Thyroid gland (tissue), 4 donors: ENCODE data around the gene FAXC. TPM values are rescaled to one million over a fixed set of nuclear protein-coding genes. Genes with fewer than 3 reads are reported as not detected.
A peak's percentile ranks its signal among the peaks of the same experiment; 100 is the strongest.

Experiments
- DNase-seq, 2 donors: peaks; one replicate each; pipeline ENCODE4 v3.0.0-alpha.2; 2019
- H3K27ac ChIP-seq, 3 donors: fragments of 200-600 bp; sonication (generic); 1 replicate in 2 of 3; 2 replicates in 1 of 3; pipeline ENCODE4 v1.5.1; 2016 to 2019; ENCODE audit warnings: mild to moderate bottlenecking in 1 of 3, moderate library complexity in 1 of 3
- H3K27me3 ChIP-seq: fragments of 200-600 bp; sonication (generic); one replicate; pipeline ENCODE4 v1.5.1; 2019
- H3K36me3 ChIP-seq, 2 donors: fragments of 200-600 bp; sonication (generic); one replicate each; pipeline ENCODE4 v1.5.1; 2016 to 2019
- H3K4me1 ChIP-seq, 2 donors: fragments of 200-600 bp; sonication (generic); one replicate each; pipeline ENCODE4 v1.5.1; 2017 to 2019
- H3K4me3 ChIP-seq, 3 donors: fragments of 200-600 bp; sonication (generic); replicated peaks in 1 of 3; 1 replicate in 2 of 3; 2 replicates in 1 of 3; pipeline ENCODE4 v1.5.1; 2016; ENCODE audit warnings: mild to moderate bottlenecking in 1 of 3
- H3K9me3 ChIP-seq: fragments of 200-600 bp; sonication (generic); one replicate; pipeline ENCODE4 v1.5.1; 2017
- CTCF ChIP-seq, 6 experiments: fragments of 200-600 bp in 3 of 6; fragments of 450-650 bp in 3 of 6; sonication (generic) in 3 of 6; IDR thresholded peaks; one replicate each; pipeline ENCODE4 v1.5.1; 2016 to 2019; ENCODE audit warnings: antibody characterized with exemption in 6 of 6, mild to moderate bottlenecking in 2 of 6, inconsistent platforms in 1 of 6, moderate library complexity in 1 of 6
- POLR2A ChIP-seq, 2 donors: fragments of 450-650 bp; IDR thresholded peaks; one replicate each; pipeline ENCODE4 v1.6.1; 2017; ENCODE audit warnings: antibody characterized with exemption in 2 of 2, mild to moderate bottlenecking in 2 of 2, moderate library complexity in 1 of 2
- WGBS, 2 donors: methylation state at CpG; one replicate each; pipeline ENCODE4 v1.1.5; 2017; 5-methylcytosine and 5-hydroxymethylcytosine counted together
- intact Hi-C: fragments of 100-400 bp; cut with DNase I; formaldehyde crosslinking; loops from one replicate; pipeline ENCODE4 v1.15.1; 2023
- total RNA-seq, 4 donors: library from RNA; depleted of rRNA; stranded (reverse); fragments of >200 nt; gene quantifications; one replicate each; pipeline ENCODE4 v1.2.3, GENCODE V29; 2016

FAXC gene
- 1 to 10 TPM in 3 of 4 donors, under 1 TPM in 1; 0.71 to 6.4 (median 3.4) TPM for total RNA-seq

GRCh38 chr6:99349171-99350141 lies at the start of gene FAXC:
Gene FAXC, minus strand, starts transcription at chr6:99349674. Its CDS starts 302 bp downstream, at chr6:99349372.
- 0 to 1% methylated on average over 49 to 50 of the region's 108 CpGs for WGBS, 2 donors
- TF ChIP-seq POLR2A (IDR thresholded peaks at IDR 0.05) = peak in 1 of 2 donors; percentile 22
- peak in 4 of 6 experiments; percentile 21 to 45 (median 32) for TF ChIP-seq CTCF (IDR thresholded peaks at IDR 0.05)
- no peaks in the 10 kb centered on the region for H3K27me3 ChIP-seq
- H3K36me3 ChIP-seq = no peaks in the 10 kb centered on the region
- H3K4me1 ChIP-seq = peaks cover 3 to 8% of the 10 kb centered on the region in 2 donors
- peak; percentile 66 to 68 for DNase-seq
- intact Hi-C loops = no loop called here
- H3K27ac ChIP-seq = peak within 1 kb of the TSS in 1 of 3 donors; percentile 52
- H3K9me3 ChIP-seq = no peaks in the 10 kb centered on the region
- H3K4me3 ChIP-seq = peak within 1 kb of the TSS; percentile 9 to 57 (median 53)

DNA sequence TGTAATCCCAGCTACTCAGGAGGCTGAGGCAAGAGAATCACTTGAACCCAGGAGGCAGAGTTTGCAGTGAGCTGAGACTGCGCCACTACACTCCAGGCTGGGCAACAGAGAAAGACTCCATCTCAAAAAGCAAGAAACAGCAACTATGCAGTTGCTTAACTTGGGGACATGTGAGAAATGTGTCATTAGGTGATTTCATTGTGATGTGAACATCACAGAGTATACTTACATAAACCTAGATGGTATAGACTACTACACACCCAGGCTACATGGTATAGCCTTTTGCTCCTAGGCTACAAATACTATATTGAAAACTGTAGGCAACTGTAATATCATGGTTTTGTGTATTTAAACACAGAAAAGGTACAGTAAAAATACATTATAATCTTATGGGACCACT lies 47.8 kb upstream of the FAXC start:
- H3K27ac ChIP-seq = no peak overlapping the region
- WGBS, 2 donors = 27 to 100% methylated on average over 1 of the region's 1 CpG
- H3K27me3 ChIP-seq = no peaks in the 10 kb centered on the region
- H3K9me3 ChIP-seq = no peaks in the 10 kb centered on the region
- H3K36me3 ChIP-seq = peaks cover 17 to 33% of the 10 kb centered on the region in 2 donors
- no peak for DNase-seq
- no peak for TF ChIP-seq POLR2A (IDR thresholded peaks at IDR 0.05)
- no peak for TF ChIP-seq CTCF (IDR thresholded peaks at IDR 0.05)
- no peaks in the 10 kb centered on the region for H3K4me1 ChIP-seq
- no peak overlapping the region for H3K4me3 ChIP-seq
- intact Hi-C loops = no loop called here

DNA sequence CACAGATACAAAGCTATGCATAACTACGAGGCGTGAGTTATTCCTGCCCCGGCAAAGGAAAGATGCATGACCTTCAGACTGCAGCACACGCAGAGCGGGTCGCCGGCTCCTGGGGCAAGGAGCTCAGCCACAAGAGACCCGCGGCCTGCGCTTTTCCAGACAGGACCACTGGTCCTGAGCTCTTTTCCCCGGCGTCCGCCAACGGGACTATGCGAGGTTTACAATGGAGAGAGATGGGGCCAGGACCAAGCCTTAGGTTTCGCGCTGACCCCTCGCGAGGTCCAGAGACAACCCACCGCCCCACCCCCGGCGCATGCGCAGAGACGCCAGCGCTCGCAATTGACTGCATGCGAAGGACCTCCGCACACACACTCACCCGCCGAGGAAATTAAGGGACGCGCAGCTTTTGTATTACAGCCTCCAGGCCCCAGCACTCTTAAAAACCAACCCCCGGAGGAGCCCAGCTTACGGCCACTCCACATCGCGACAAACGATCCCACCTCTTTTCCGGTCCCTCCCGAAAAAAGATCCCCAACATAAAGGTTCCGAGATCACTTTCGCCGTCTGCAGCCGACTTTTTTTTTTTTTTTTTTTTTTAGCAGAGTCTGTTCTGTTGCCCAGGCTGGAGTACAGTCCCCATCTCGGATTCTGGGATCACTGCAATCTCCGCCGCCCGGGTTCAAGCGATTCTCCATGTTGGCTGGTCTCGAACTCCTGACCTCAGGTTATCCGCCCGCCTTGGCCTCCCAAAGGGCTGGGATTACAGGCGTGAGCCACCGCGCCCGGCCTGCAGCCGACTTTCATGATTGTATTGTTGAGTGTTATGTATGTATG lies 44.4 kb upstream of the FAXC start, which contains the start of gene COQ3:
COQ3 (minus strand) TSS at position 498 of the 834 bp plus-strand sequence; CDS start at position 482, 16 bp downstream.
- intact Hi-C loops = no loop called here
- H3K27ac ChIP-seq = peak within 1 kb of the TSS; percentile 32 to 85 (median 81)
- 13 to 16% methylated on average over 41 to 56 of the region's 56 CpGs for WGBS, 2 donors
- peak within 1 kb of the TSS; percentile 31 to 70 (median 58) for H3K4me3 ChIP-seq
- no peaks in the 10 kb centered on the region for H3K9me3 ChIP-seq
- no peaks in the 10 kb centered on the region for H3K36me3 ChIP-seq
- H3K27me3 ChIP-seq = no peaks in the 10 kb centered on the region
- peak; percentile 66 to 69 for DNase-seq
- no peak for TF ChIP-seq CTCF (IDR thresholded peaks at IDR 0.05)
- no peak for TF ChIP-seq POLR2A (IDR thresholded peaks at IDR 0.05)
- H3K4me1 ChIP-seq = no peaks in the 10 kb centered on the region

GRCh38 chr6:99393366-99393697 lies 43.9 kb upstream of the FAXC start:
- TF ChIP-seq POLR2A (IDR thresholded peaks at IDR 0.05) = no peak
- no peak for TF ChIP-seq CTCF (IDR thresholded peaks at IDR 0.05)
- Histone ChIP-seq H3K27me3 (no peaks in the 10 kb centered on the region), H3K9me3 (no peaks in the 10 kb centered on the region), H3K27ac (peak overlapping the region in 2 of 3 donors; percentile 81 to 85), H3K36me3 (no peaks in the 10 kb centered on the region), H3K4me3 (peak overlapping the region in 2 of 3 donors; percentile 58 to 70), H3K4me1 (no peaks in the 10 kb centered on the region)
- DNase-seq = no peak
- 18 to 21% methylated on average over 2 of the region's 2 CpGs for WGBS, 2 donors
- intact Hi-C loops = no loop called here
